Liver (tissue), 9 donors: ENCODE measurements around the gene ZNRF2. TPM values are rescaled to one million over a fixed set of nuclear protein-coding genes. Genes with fewer than 3 reads are reported as not detected.

Experiments
- DNase-seq: peaks from one replicate; pipeline ENCODE4 v3.0.0-alpha.2; 2017; ENCODE audit warnings: low spot score
- H3K27ac ChIP-seq, 2 donors: one replicate each; pipeline ENCODE4 v1.7.0; 2013; ENCODE audit warnings: inconsistent platforms in 2 of 2, low read length in 2 of 2, control low read depth in 1 of 2, low read depth in 1 of 2, mild to moderate bottlenecking in 1 of 2
- H3K27me3 ChIP-seq, 4 donors: one replicate each; pipeline versions ENCODE4 v1.6.1 to v1.7.0; 2013; ENCODE audit warnings: low read length in 3 of 4, inconsistent platforms in 1 of 4, mild to moderate bottlenecking in 1 of 4, moderate library complexity in 1 of 4; ENCODE audit not compliant: control insufficient read depth in 4 of 4, insufficient read depth in 4 of 4
- H3K36me3 ChIP-seq, 4 donors: one replicate each; pipeline versions ENCODE4 v1.6.1 to v1.7.0; 2013; ENCODE audit warnings: low read length in 3 of 4, mild to moderate bottlenecking in 3 of 4, low read depth in 1 of 4, moderate library complexity in 1 of 4; ENCODE audit not compliant: control insufficient read depth in 4 of 4, insufficient read depth in 3 of 4
- H3K4me1 ChIP-seq, 4 donors: one replicate each; pipeline versions ENCODE4 v1.6.1 to v1.7.0; 2013; ENCODE audit warnings: low read length in 3 of 4, mild to moderate bottlenecking in 3 of 4, moderate library complexity in 1 of 4; ENCODE audit not compliant: control insufficient read depth in 4 of 4, insufficient read depth in 4 of 4
- H3K4me3 ChIP-seq, 3 donors: one replicate each; pipeline versions ENCODE4 v1.6.1 to v1.7.0; 2013; ENCODE audit warnings: low read length in 3 of 3, control low read depth in 1 of 3, low read depth in 1 of 3, mild to moderate bottlenecking in 1 of 3
- H3K9ac ChIP-seq, 2 donors: one replicate each; pipeline ENCODE4 v1.7.0; 2013; ENCODE audit warnings: low read length in 2 of 2, mild to moderate bottlenecking in 2 of 2, moderate library complexity in 2 of 2, control low read depth in 1 of 2, low read depth in 1 of 2
- H3K9me3 ChIP-seq, 4 donors: one replicate each; pipeline versions ENCODE4 v1.6.1 to v1.7.0; 2013; ENCODE audit warnings: low read length in 3 of 4; ENCODE audit not compliant: control insufficient read depth in 4 of 4
- CTCF ChIP-seq: fragments of 150-350 bp; IDR thresholded peaks from 2 replicates; pipeline ENCODE4 v1.5.1; 2017; ENCODE audit warnings: improper control_type of control experiment, low read depth, low read length; ENCODE audit not compliant: missing input control
- EGR1 ChIP-seq, 2 donors: IDR thresholded peaks; 2 replicates each; pipeline ENCODE4 v1.6.1; 2016 to 2018; ENCODE audit warnings: antibody characterized with exemption in 2 of 2, low read depth in 2 of 2
- FOXA1 ChIP-seq: IDR thresholded peaks from 2 replicates; pipeline ENCODE4 v1.6.1; 2016; ENCODE audit warnings: antibody characterized with exemption
- GABPA ChIP-seq, 2 donors: IDR thresholded peaks in 1 of 2; conservative IDR thresholded peaks in 1 of 2; 2 replicates each; pipeline ENCODE4 v1.6.1; 2016; ENCODE audit warnings: antibody characterized with exemption in 2 of 2, mild to moderate bottlenecking in 1 of 2, moderate library complexity in 1 of 2
- HNF4G ChIP-seq: IDR thresholded peaks from 2 replicates; pipeline ENCODE4 v1.6.1; 2016; ENCODE audit warnings: antibody characterized with exemption
- JUND ChIP-seq, 2 donors: IDR thresholded peaks; 2 replicates each; pipeline ENCODE4 v1.6.1; 2016; ENCODE audit warnings: antibody characterized with exemption in 2 of 2
- MAX ChIP-seq: IDR thresholded peaks from 2 replicates; pipeline ENCODE4 v1.6.1; 2016; ENCODE audit warnings: antibody characterized with exemption
- REST ChIP-seq: IDR thresholded peaks from 2 replicates; pipeline ENCODE4 v1.6.1; 2016; ENCODE audit warnings: antibody characterized with exemption, mild to moderate bottlenecking
- YY1 ChIP-seq: IDR thresholded peaks from 2 replicates; pipeline ENCODE4 v1.6.1; 2016; ENCODE audit warnings: antibody characterized with exemption, mild to moderate bottlenecking
- ZBTB33 ChIP-seq: IDR thresholded peaks from 2 replicates; pipeline ENCODE4 v1.6.1; 2016; ENCODE audit warnings: antibody characterized with exemption
- WGBS: extraction: QIAGEN DNeasy Blood & Tissue Kit; methylation state at CpG from one replicate; pipeline ENCODE4 v1.1.7; 2013; 5-methylcytosine and 5-hydroxymethylcytosine counted together
- polyA plus RNA-seq, 2 donors: library from polyadenylated mRNA; stranded (reverse) in 1 of 2; unstranded in 1 of 2; fragments of 200-250 nt in 1 of 2; fragments of >200 nt in 1 of 2; fragmentation: Nextera tagmentation in 1 of 2; extraction: Ambion mirVana in 1 of 2; gene quantifications; one replicate each; pipeline versions ENCODE4 v1.2.1 to v1.2.3, GENCODE V29; 2013 to 2015
- total RNA-seq, 2 donors: library from RNA; depleted of rRNA; stranded (reverse); fragments of >200 nt; gene quantifications; one replicate each; pipeline ENCODE4 v1.2.3, GENCODE V29; 2014
- donor health status: healthy.
- donor health status: healthy.
- donor health status: healthy.
- donor health status: healthy.
- donor health status: healthy.

The ZNRF2 gene
- total and polyA plus RNA-seq, 4 donors, result 6.9 to 30.0 (median 12.7) TPM

GRCh38 chr7:30411173-30411572, 126.8 kb downstream of the ZNRF2 start:
- DNase-seq, result no peak
- Histone ChIP-seq H3K4me3 (no peak overlapping the region), H3K9ac (no peak overlapping the region), H3K27ac (no peak overlapping the region), H3K36me3 (no peaks in the 10 kb centered on the region), H3K4me1 (peaks cover 0 to 3% (median 0%) of the 10 kb centered on the region in 4 donors), H3K9me3 (peaks cover 0 to 3% (median 0%) of the 10 kb centered on the region in 4 donors), H3K27me3 (no peaks in the 10 kb centered on the region)
- WGBS, result 83% methylated on average over 2 of the region's 2 CpGs
- TF ChIP-seq ZBTB33, result no peak
- no peak for TF ChIP-seq FOXA1
- no peak for TF ChIP-seq GABPA (IDR thresholded peaks at IDR 0.05 in 1 of 2, conservative IDR thresholded peaks at IDR 0.05 in 1 of 2)
- no peak for TF ChIP-seq MAX
- no peak for TF ChIP-seq HNF4G
- TF ChIP-seq CTCF, result no peak
- no peak for TF ChIP-seq EGR1 (IDR thresholded peaks at IDR 0.05; ENCODE audit: low read depth in 2 of 2)
- no peak for TF ChIP-seq REST
- no peak for TF ChIP-seq JUND (IDR thresholded peaks at IDR 0.05)
- TF ChIP-seq YY1, result no peak

- TF ChIP-seq ZBTB33 (no peak), JUND (IDR thresholded peaks at IDR 0.05) (no peak)
These were observed 127.5 kb downstream of the ZNRF2 start for GRCh38 chr7:30411897-30412296.

More at GRCh38 chr7:30411897-30412296, 127.5 kb downstream of the ZNRF2 start:
- Histone ChIP-seq H3K4me3 (no peak overlapping the region), H3K4me1 (peaks cover 0 to 3% (median 0%) of the 10 kb centered on the region in 4 donors), H3K27ac (no peak overlapping the region), H3K9ac (no peak overlapping the region), H3K27me3 (no peaks in the 10 kb centered on the region), H3K36me3 (no peaks in the 10 kb centered on the region), H3K9me3 (peaks cover 0 to 3% (median 0%) of the 10 kb centered on the region in 4 donors)
- WGBS, result 79% methylated on average over 3 of the region's 3 CpGs
- DNase-seq, result no peak
